ENCODE results near the gene DMBT1. TPM values are rescaled to one million over a fixed set of nuclear protein-coding genes. Genes with fewer than 3 reads are reported as not detected.

The DMBT1 gene
- polyA plus RNA-seq, 3 donors, result 0.04 to 0.14 (median 0.10) TPM

GRCh38 chr10:122548407-122549085 lies 12.0 kb upstream of the DMBT1 start:
- DNase-seq, result no peak

- no peak for DNase-seq
These were observed 10.9 kb upstream of the DMBT1 start for GRCh38 chr10:122549636-122550035.

- no peak for DNase-seq
These were observed 10.1 kb upstream of the DMBT1 start for GRCh38 chr10:122550427-122550826.

GRCh38 chr10:122550983-122551382 lies 9.6 kb upstream of the DMBT1 start:
- no peak for DNase-seq

GRCh38 chr10:122551450-122551849 lies 9.1 kb upstream of the DMBT1 start:
- no peak for DNase-seq

GRCh38 chr10:122553341-122553740 lies 7.2 kb upstream of the DMBT1 start:
- DNase-seq, result no peak

GRCh38 chr10:122554131-122555036 lies 6.2 kb upstream of the DMBT1 start:
- no peak for DNase-seq

- DNase-seq, result no peak
These were observed 5.1 kb upstream of the DMBT1 start for GRCh38 chr10:122555442-122555841.

GRCh38 chr10:122557516-122557915 lies 3.0 kb upstream of the DMBT1 start:
- no peak for DNase-seq

GRCh38 chr10:122558452-122558851 lies 2.1 kb upstream of the DMBT1 start:
- no peak for DNase-seq

- DNase-seq, result no peak
These were observed 1.3 kb upstream of the DMBT1 start for GRCh38 chr10:122559228-122559627.

- DNase-seq, result no peak
These were observed 658 bp downstream of the DMBT1 start for GRCh38 chr10:122561212-122561611.

- no peak for DNase-seq
These were observed 1.2 kb downstream of the DMBT1 start for GRCh38 chr10:122561792-122562191.

- DNase-seq, result no peak
These were observed 4.4 kb downstream of the DMBT1 start for GRCh38 chr10:122564980-122565379.

GRCh38 chr10:122565766-122566206 lies 5.2 kb downstream of the DMBT1 start:
- DNase-seq, result peak; percentile 82

- no peak for DNase-seq
These were observed 6.1 kb downstream of the DMBT1 start for GRCh38 chr10:122566632-122567031.

- DNase-seq, result no peak
These were observed 6.6 kb downstream of the DMBT1 start for GRCh38 chr10:122567056-122567660.

GRCh38 chr10:122568551-122568950 lies 8.0 kb downstream of the DMBT1 start:
- DNase-seq, result no peak

- DNase-seq, result no peak
These were observed 10.4 kb downstream of the DMBT1 start for GRCh38 chr10:122570920-122571319.

- DNase-seq, result no peak
These were observed 11.3 kb downstream of the DMBT1 start for GRCh38 chr10:122571892-122572291.

- DNase-seq, result no peak
These were observed 15.2 kb downstream of the DMBT1 start for GRCh38 chr10:122575776-122576175.

GRCh38 chr10:122576291-122576690 lies 15.7 kb downstream of the DMBT1 start:
- no peak for DNase-seq
